GM19238 (cell line): ENCODE data around the gene GADL1.

Source experiments
- DNase-seq: peaks from one replicate; pipeline ENCODE4 v3.0.0; 2011; ENCODE audit warnings: low spot score; ENCODE audit not compliant: insufficient read length

Gene GADL1

GRCh38 chr3:30724863-30725262, 169.6 kb downstream of the GADL1 start:
- no peak for DNase-seq

GRCh38 chr3:30723211-30723610, 171.2 kb downstream of the GADL1 start:
- DNase-seq: no peak

DNA sequence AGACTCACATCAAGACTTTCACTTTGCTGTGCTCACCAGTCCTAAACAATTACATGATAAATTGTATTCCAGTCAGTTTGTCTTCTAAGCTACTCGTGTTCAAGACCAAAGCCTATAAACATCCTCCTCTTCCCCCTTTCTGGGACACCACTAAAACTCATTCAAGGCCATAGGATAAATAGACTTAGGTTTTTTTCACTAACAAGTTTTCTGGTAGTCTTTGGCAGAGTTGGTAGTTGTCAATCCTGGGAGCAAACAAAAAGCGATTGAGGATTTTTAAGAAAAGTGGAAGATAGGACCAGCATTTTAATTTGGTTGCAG, 173.2 kb downstream of the GADL1 start:
- no peak for DNase-seq

GRCh38 chr3:30720586-30721313, 173.7 kb downstream of the GADL1 start:
- no peak for DNase-seq

- no peak for DNase-seq
Observed at GRCh38 chr3:30719536-30719935, 174.9 kb downstream of the GADL1 start.

DNA sequence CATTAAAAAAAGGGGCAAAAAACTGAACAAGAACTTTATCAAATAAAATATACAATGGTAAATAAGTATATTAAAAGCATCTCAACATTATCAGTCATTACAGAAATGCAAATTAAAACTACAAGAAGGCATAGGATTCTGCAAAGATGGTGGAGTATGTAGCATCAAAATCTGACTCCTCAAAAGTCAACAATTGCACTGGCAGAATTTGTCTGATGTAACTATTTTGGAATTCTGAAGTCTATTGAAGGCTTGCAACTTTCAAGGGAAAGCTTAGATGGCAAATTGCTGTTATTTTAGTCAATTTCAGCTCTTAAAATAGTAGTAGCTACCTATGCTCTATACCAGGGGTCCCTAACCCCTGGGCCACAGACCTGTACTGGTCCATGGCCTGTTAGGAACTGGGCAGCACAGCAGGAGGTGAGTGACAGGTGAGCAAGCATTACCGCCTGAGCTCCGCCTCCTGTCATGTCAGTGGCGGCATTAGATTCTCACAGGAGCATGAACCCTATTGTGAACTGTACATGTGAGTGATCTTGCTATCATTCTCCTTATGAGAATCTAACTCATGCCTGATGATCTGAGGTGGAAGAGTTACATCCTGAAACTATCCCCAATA, 180.5 kb downstream of the GADL1 start:
- no peak for DNase-seq

GRCh38 chr3:30712991-30713390, 181.5 kb downstream of the GADL1 start:
- DNase-seq: no peak

GRCh38 chr3:30711867-30712266, 182.6 kb downstream of the GADL1 start:
- DNase-seq: no peak

- DNase-seq: no peak
Observed at GRCh38 chr3:30711151-30711550, 183.3 kb downstream of the GADL1 start.

DNA sequence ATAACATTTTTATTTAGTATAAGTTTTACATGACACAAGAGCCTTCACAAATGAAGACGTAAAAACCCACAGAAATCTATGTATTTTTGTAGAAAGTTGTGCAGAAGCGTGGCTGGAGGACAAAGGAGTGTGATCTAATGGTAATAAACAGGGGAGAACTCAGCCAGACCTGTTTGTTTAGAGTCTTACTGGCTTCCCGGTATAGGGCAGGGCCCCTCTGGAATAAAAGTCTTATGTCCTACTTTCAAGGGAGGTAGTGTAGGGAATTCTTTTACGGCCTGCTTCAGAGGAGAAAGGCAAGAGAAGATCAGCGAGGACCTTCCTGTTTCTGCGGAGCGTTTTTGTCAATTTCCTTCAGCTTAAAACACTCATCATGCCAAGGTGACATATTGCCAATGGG, 184.4 kb downstream of the GADL1 start:
- no peak for DNase-seq

- no peak for DNase-seq
Observed at GRCh38 chr3:30708472-30708871, 186.0 kb downstream of the GADL1 start.

- no peak for DNase-seq
Observed at GRCh38 chr3:30707825-30708224, 186.6 kb downstream of the GADL1 start.

DNA sequence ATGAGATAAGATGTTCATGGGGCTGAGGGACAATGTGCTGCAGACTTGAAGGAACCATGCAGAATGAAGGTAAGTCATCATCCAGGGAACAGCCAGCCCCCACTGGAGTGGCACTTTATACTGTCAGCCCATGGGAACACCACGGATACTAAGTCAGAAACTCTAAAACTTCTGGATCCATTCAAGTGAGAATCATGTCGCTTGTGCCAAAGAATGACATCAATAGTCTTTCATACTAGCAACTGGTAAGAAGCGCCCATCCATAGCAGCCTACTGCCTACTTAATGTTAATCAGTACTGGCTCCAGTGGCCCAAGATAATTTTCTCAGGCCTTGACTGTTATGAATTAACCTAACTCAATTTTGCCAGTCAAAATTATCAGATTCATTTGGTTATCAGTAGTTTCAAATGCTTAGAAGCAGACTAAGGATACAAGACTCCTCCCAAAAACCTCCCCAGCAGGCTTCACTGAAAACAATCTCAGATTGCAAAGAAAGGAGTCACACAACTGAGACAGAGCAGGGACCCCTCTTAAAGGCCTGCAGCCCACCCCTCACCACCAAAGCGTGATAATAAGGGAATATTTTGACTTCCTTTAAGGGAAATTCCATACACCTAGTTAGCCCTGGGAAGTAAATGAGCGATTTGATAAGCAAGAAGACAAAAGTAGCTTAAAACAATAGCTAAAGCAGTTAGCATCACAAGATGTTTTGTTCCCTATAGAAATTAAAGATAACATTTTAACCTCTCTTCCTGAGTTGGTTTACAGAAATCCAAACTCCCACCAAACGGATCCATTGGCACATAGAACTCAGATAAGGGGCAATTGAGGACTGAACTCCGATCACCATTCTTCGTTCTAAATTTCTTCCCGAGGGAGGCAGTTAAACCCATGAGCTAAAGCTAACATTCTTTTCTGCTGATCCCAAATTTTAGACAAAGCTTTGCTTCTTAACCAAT, 189.2 kb downstream of the GADL1 start:
- no peak for DNase-seq

DNA sequence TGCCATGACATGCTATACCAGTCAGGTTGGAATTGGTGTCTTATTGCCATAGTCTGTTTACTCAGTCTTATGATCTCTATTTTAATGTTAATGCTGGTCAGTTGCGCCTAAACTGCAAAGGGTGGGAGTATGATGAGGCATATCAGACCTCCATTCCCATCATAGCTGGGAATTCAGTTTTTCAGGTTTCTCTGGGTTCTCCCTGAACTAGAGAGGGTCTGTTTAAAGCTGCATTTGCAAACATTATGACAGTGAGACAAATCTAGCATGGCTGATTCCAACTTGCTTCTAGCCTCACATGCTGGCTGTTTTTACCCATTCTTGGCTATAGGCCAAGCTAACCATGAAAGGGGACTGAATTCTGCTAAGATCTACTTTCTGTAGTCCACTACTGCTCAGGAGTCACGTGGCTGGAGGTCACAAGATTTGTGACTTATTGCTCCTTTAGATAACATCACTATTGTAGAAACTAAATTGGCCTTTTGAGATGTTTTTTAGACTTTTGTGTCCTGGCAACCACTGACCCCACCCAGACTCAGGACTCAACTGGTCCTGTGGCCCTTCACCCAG, 191.5 kb downstream of the GADL1 start:
- DNase-seq: no peak

GRCh38 chr3:30702038-30702827, 192.2 kb downstream of the GADL1 start:
- DNase-seq: no peak

- DNase-seq: no peak
Observed at GRCh38 chr3:30700702-30701321, 193.6 kb downstream of the GADL1 start.

DNA sequence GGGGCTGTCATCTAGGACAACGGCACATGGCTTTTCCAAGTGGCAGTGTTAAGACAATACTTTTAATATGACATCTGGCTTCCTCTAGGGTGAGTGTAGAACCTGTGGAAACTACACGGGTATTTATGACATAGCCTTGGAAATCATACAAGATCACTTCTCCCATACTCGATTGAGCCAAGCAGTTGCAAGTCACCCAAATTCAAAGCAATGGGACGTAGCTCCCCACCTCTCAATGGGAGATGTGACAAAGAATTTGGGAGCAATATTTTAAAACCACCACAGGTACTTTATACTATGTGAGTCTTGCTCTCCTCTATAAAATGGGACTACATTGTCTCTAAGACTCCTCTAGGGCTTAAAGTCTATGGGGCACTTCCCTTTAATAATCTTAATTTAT, 194.5 kb downstream of the GADL1 start:
- no peak for DNase-seq

DNA sequence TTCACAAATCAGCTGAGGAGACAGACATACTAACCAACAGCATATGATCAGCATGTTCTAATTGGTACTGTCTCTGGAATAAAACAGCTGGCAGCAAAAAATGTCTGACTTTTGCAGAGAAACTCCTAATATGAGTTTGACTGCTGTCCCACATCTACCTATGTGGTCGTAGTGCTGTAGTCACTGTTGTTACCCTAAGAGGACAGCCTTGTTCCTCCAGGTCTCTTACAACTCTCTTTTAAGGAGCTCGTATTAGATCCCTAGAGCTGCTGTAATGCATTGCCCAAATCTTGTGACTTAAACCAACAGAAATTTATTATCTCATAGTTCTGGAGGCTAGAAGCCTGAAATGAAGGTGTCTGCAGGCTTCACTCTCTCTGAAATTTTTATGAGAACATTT, 195.9 kb downstream of the GADL1 start:
- no peak for DNase-seq

- DNase-seq: no peak
Observed at GRCh38 chr3:30696896-30697295, 197.6 kb downstream of the GADL1 start.

GRCh38 chr3:30696403-30696819, 198.1 kb downstream of the GADL1 start:
- no peak for DNase-seq
